ENCODE data around the gene RDH14.

The RDH14 gene

GRCh38 chr2:18580606-18581005, 20.2 kb upstream of the RDH14 start:
- no peaks in the 10 kb centered on the region for H3K36me3 ChIP-seq (ENCODE audit: control insufficient read depth, low read length)
- no peaks in the 10 kb centered on the region for H3K4me1 ChIP-seq (ENCODE audit: control insufficient read depth, low read length)
- H3F3A ChIP-seq (ENCODE audit: control insufficient read depth, insufficient read depth), result no peaks in the 10 kb centered on the region
- no peaks in the 10 kb centered on the region for H3K9me2 ChIP-seq (replicated peaks; ENCODE audit: control insufficient read depth, low read length)
- H3K27me3 ChIP-seq (ENCODE audit: control insufficient read depth, low read length), result no peaks in the 10 kb centered on the region
- H4K20me1 ChIP-seq (ENCODE audit: control insufficient read depth, insufficient read depth, low read depth, low read length), result no peaks in the 10 kb centered on the region
- TF ChIP-seq EZH2phosphoT487 (IDR thresholded peaks at IDR 0.05; ENCODE audit: borderline replicate concordance, low read length), result no peak
- TF ChIP-seq, protein P1, sequence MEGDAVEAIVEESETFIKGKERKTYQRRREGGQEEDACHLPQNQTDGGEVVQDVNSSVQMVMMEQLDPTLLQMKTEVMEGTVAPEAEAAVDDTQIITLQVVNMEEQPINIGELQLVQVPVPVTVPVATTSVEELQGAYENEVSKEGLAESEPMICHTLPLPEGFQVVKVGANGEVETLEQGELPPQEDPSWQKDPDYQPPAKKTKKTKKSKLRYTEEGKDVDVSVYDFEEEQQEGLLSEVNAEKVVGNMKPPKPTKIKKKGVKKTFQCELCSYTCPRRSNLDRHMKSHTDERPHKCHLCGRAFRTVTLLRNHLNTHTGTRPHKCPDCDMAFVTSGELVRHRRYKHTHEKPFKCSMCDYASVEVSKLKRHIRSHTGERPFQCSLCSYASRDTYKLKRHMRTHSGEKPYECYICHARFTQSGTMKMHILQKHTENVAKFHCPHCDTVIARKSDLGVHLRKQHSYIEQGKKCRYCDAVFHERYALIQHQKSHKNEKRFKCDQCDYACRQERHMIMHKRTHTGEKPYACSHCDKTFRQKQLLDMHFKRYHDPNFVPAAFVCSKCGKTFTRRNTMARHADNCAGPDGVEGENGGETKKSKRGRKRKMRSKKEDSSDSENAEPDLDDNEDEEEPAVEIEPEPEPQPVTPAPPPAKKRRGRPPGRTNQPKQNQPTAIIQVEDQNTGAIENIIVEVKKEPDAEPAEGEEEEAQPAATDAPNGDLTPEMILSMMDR (IDR thresholded peaks at IDR 0.05; ENCODE audit: low read depth, low read length, poor library complexity, severe bottlenecking), result no peak
- H3K4me2 ChIP-seq (ENCODE audit: low read length), result no peak overlapping the region
- no peak overlapping the region for H3K4me3 ChIP-seq (ENCODE audit: low read length)
- H3K9me3 ChIP-seq (ENCODE audit: control insufficient read depth, insufficient read depth, low read length), result no peaks in the 10 kb centered on the region
- no peaks in the 10 kb centered on the region for H3K79me2 ChIP-seq (ENCODE audit: control insufficient read depth, low read length)
- H3K27ac ChIP-seq (ENCODE audit: low read depth, low read length), result no peak overlapping the region

DNA sequence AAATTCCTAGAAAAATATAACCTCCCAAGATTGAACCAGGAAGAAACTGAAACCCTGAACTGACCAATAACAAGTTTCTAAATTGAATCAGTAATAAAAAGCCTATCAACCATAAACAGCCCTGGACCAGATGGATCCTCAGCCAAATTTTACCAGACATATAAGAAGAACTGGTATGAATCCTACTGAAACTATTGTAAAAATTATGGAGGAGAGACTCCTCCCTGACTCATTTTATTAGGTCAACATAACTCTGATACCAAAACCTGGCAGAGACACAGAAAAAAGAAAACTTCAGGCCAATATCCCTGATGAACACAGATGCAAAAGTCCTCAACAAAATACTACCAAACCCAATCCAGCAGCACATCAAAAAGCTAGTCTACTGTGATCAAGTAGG, 17.6 kb upstream of the RDH14 start:
- no peaks in the 10 kb centered on the region for H3K79me2 ChIP-seq (ENCODE audit: control insufficient read depth, low read length)
- H4K20me1 ChIP-seq (ENCODE audit: control insufficient read depth, insufficient read depth, low read depth, low read length), result no peaks in the 10 kb centered on the region
- no peaks in the 10 kb centered on the region for H3K4me1 ChIP-seq (ENCODE audit: control insufficient read depth, low read length)
- TF ChIP-seq, protein P1 (IDR thresholded peaks at IDR 0.05; ENCODE audit: low read depth, low read length, poor library complexity, severe bottlenecking), result no peak
- TF ChIP-seq EZH2phosphoT487 (IDR thresholded peaks at IDR 0.05; ENCODE audit: borderline replicate concordance, low read length), result no peak
- H3K27ac ChIP-seq (ENCODE audit: low read depth, low read length), result no peak overlapping the region
- no peaks in the 10 kb centered on the region for H3K27me3 ChIP-seq (ENCODE audit: control insufficient read depth, low read length)
- no peak overlapping the region for H3K4me2 ChIP-seq (ENCODE audit: low read length)
- no peaks in the 10 kb centered on the region for H3F3A ChIP-seq (ENCODE audit: control insufficient read depth, insufficient read depth)
- no peaks in the 10 kb centered on the region for H3K9me2 ChIP-seq (replicated peaks; ENCODE audit: control insufficient read depth, low read length)
- H3K9me3 ChIP-seq (ENCODE audit: control insufficient read depth, insufficient read depth, low read length), result no peaks in the 10 kb centered on the region
- no peak overlapping the region for H3K4me3 ChIP-seq (ENCODE audit: low read length)
- no peaks in the 10 kb centered on the region for H3K36me3 ChIP-seq (ENCODE audit: control insufficient read depth, low read length)

- peaks cover 8% of the 10 kb centered on the region; the same call in 1 of the 2 replicates for H3K9me3 ChIP-seq (ENCODE audit: control insufficient read depth, insufficient read depth, low read length)
Measured at GRCh38 chr2:18566145-18566769, 5.8 kb upstream of the RDH14 start.

More at GRCh38 chr2:18566145-18566769, 5.8 kb upstream of the RDH14 start:
- Histone ChIP-seq H3K4me3 (ENCODE audit: low read length) (no peak overlapping the region), H3K36me3 (ENCODE audit: control insufficient read depth, low read length) (no peaks in the 10 kb centered on the region), H3K4me2 (ENCODE audit: low read length) (no peak overlapping the region), H4K20me1 (ENCODE audit: control insufficient read depth, insufficient read depth, low read depth, low read length) (no peaks in the 10 kb centered on the region), H3K79me2 (ENCODE audit: control insufficient read depth, low read length) (no peaks in the 10 kb centered on the region), H3F3A (ENCODE audit: control insufficient read depth, insufficient read depth) (no peaks in the 10 kb centered on the region), H3K27ac (ENCODE audit: low read depth, low read length) (no peak overlapping the region), H3K9me2 (replicated peaks; ENCODE audit: control insufficient read depth, low read length) (no peaks in the 10 kb centered on the region), H3K27me3 (ENCODE audit: control insufficient read depth, low read length) (no peaks in the 10 kb centered on the region), H3K4me1 (ENCODE audit: control insufficient read depth, low read length) (peaks cover 4% of the 10 kb centered on the region)
- TF ChIP-seq, protein P1 (IDR thresholded peaks at IDR 0.05; ENCODE audit: low read depth, low read length, poor library complexity, severe bottlenecking), result no peak
- no peak for TF ChIP-seq EZH2phosphoT487 (IDR thresholded peaks at IDR 0.05; ENCODE audit: borderline replicate concordance, low read length)

Measured in DOHH2 (cell line).